Thyroid gland (tissue), 4 donors: Measurements from ENCODE around the gene NXPE1. TPM values are rescaled to one million over a fixed set of nuclear protein-coding genes. Genes with fewer than 3 reads are reported as not detected.

Source experiments
- DNase-seq, 2 donors: peaks; one replicate each; pipeline ENCODE4 v3.0.0-alpha.2; 2019
- H3K27ac ChIP-seq, 3 donors: fragments of 200-600 bp; sonication (generic); 1 replicate in 2 of 3; 2 replicates in 1 of 3; pipeline ENCODE4 v1.5.1; 2016 to 2019; ENCODE audit warnings: mild to moderate bottlenecking in 1 of 3, moderate library complexity in 1 of 3
- H3K27me3 ChIP-seq: fragments of 200-600 bp; sonication (generic); one replicate; pipeline ENCODE4 v1.5.1; 2019
- H3K36me3 ChIP-seq, 2 donors: fragments of 200-600 bp; sonication (generic); one replicate each; pipeline ENCODE4 v1.5.1; 2016 to 2019
- H3K4me1 ChIP-seq, 2 donors: fragments of 200-600 bp; sonication (generic); one replicate each; pipeline ENCODE4 v1.5.1; 2017 to 2019
- H3K4me3 ChIP-seq, 3 donors: fragments of 200-600 bp; sonication (generic); replicated peaks in 1 of 3; 1 replicate in 2 of 3; 2 replicates in 1 of 3; pipeline ENCODE4 v1.5.1; 2016; ENCODE audit warnings: mild to moderate bottlenecking in 1 of 3
- H3K9me3 ChIP-seq: fragments of 200-600 bp; sonication (generic); one replicate; pipeline ENCODE4 v1.5.1; 2017
- CTCF ChIP-seq, 6 experiments: fragments of 200-600 bp in 3 of 6; fragments of 450-650 bp in 3 of 6; sonication (generic) in 3 of 6; IDR thresholded peaks; one replicate each; pipeline ENCODE4 v1.5.1; 2016 to 2019; ENCODE audit warnings: antibody characterized with exemption in 6 of 6, mild to moderate bottlenecking in 2 of 6, inconsistent platforms in 1 of 6, moderate library complexity in 1 of 6
- POLR2A ChIP-seq, 2 donors: fragments of 450-650 bp; IDR thresholded peaks; one replicate each; pipeline ENCODE4 v1.6.1; 2017; ENCODE audit warnings: antibody characterized with exemption in 2 of 2, mild to moderate bottlenecking in 2 of 2, moderate library complexity in 1 of 2
- WGBS, 2 donors: methylation state at CpG; one replicate each; pipeline ENCODE4 v1.1.5; 2017; 5-methylcytosine and 5-hydroxymethylcytosine counted together
- intact Hi-C: fragments of 100-400 bp; cut with DNase I; formaldehyde crosslinking; loops from one replicate; pipeline ENCODE4 v1.15.1; 2023
- total RNA-seq, 4 donors: library from RNA; depleted of rRNA; stranded (reverse); fragments of >200 nt; gene quantifications; one replicate each; pipeline ENCODE4 v1.2.3, GENCODE V29; 2016

Gene NXPE1
- total RNA-seq, 4 donors from 2014 or later: not detected

DNA sequence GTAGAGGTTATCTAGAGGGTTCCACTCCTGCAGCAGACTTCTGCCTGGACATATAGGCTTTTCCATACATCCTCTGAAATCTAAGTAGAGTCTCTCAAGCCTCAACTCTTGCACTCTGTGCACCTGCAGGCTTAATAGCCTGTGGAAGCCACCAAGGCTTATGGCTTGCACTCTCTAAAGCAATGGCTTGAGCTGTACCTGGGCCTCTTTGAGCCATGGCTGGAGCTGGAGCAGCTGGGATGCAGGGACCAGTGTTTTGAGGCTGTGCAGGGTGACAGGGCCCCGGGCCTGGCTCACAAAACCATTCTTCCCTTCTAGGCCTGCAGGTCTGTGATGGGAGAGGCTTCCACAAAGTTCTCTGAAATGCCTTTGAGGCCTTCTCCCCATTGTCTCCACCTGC lies 38.8 kb upstream of the NXPE1 start:
- H3K4me1 ChIP-seq: no peaks in the 10 kb centered on the region
- no peak for DNase-seq
- WGBS, 2 donors: 75 to 100% methylated on average over 1 of the region's 1 CpG

GRCh38 chr11:114596175-114596919 lies 36.7 kb upstream of the NXPE1 start:
- no peaks in the 10 kb centered on the region for H3K27me3 ChIP-seq
- 50 to 63% methylated on average over 1 of the region's 1 CpG for WGBS, 2 donors
- H3K4me1 ChIP-seq: no peaks in the 10 kb centered on the region
- H3K4me3 ChIP-seq: no peak overlapping the region
- no peaks in the 10 kb centered on the region for H3K9me3 ChIP-seq
- no peak overlapping the region for H3K27ac ChIP-seq
- no peaks in the 10 kb centered on the region for H3K36me3 ChIP-seq
- no peak for DNase-seq
- intact Hi-C loops: no loop called here
- TF ChIP-seq POLR2A (IDR thresholded peaks at IDR 0.05) (no peak), CTCF (IDR thresholded peaks at IDR 0.05) (no peak)

More for the DNA sequence above, 38.8 kb upstream of the NXPE1 start:
- no peak overlapping the region for H3K4me3 ChIP-seq
- no peaks in the 10 kb centered on the region for H3K27me3 ChIP-seq
- no peaks in the 10 kb centered on the region for H3K9me3 ChIP-seq
- no peaks in the 10 kb centered on the region for H3K36me3 ChIP-seq
- intact Hi-C loops: no loop called here
- H3K27ac ChIP-seq: no peak overlapping the region
- no peak for TF ChIP-seq POLR2A (IDR thresholded peaks at IDR 0.05)
- TF ChIP-seq CTCF (IDR thresholded peaks at IDR 0.05): no peak

DNA sequence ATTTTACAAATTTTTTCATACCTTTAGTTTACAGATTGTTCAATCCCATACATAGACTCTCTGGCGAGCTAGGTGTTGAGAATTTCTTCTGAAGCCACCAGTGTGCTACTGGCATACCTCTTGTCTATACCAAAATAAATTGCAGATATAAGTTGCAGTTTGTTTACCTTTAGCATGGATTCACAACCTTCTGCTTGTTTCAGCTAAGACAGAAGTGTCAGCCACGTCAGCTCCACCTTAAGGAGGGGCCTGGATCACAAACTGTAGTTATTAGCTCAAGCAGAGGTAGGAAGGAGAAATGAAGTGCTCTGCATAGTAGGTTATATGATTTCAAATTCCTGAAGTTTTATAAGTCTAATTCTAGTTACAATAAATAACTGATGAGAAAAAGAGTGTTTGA lies 35.9 kb upstream of the NXPE1 start, which contains the start of gene NXPE4:
Gene NXPE4 (minus strand): TSS at position 216 of the 400 bp plus-strand sequence. CDS start 1,027 bp downstream, outside the sequence.
- Histone ChIP-seq H3K4me3 (no peak within 1 kb of the TSS), H3K36me3 (no peaks in the 10 kb centered on the region), H3K4me1 (no peaks in the 10 kb centered on the region), H3K27me3 (no peaks in the 10 kb centered on the region), H3K27ac (no peak within 1 kb of the TSS), H3K9me3 (no peaks in the 10 kb centered on the region)
- WGBS, 2 donors: 70 to 72% methylated on average over 2 of the region's 2 CpGs
- no peak for DNase-seq
- no peak for TF ChIP-seq CTCF (IDR thresholded peaks at IDR 0.05)
- no peak for TF ChIP-seq POLR2A (IDR thresholded peaks at IDR 0.05)
- intact Hi-C loops: no loop called here

- no peak for TF ChIP-seq CTCF (IDR thresholded peaks at IDR 0.05)
- no peak for TF ChIP-seq POLR2A (IDR thresholded peaks at IDR 0.05)
- intact Hi-C loops: no loop called here
- no peaks in the 10 kb centered on the region for H3K36me3 ChIP-seq
- no peaks in the 10 kb centered on the region for H3K27me3 ChIP-seq
- no peaks in the 10 kb centered on the region for H3K9me3 ChIP-seq
- H3K27ac ChIP-seq: no peak overlapping the region
- H3K4me1 ChIP-seq: no peaks in the 10 kb centered on the region
- DNase-seq: no peak
- no peak overlapping the region for H3K4me3 ChIP-seq
- WGBS, 2 donors: 70 to 77% methylated on average over 3 of the region's 3 CpGs
These were observed 35.0 kb upstream of the NXPE1 start for GRCh38 chr11:114594703-114595102.

DNA sequence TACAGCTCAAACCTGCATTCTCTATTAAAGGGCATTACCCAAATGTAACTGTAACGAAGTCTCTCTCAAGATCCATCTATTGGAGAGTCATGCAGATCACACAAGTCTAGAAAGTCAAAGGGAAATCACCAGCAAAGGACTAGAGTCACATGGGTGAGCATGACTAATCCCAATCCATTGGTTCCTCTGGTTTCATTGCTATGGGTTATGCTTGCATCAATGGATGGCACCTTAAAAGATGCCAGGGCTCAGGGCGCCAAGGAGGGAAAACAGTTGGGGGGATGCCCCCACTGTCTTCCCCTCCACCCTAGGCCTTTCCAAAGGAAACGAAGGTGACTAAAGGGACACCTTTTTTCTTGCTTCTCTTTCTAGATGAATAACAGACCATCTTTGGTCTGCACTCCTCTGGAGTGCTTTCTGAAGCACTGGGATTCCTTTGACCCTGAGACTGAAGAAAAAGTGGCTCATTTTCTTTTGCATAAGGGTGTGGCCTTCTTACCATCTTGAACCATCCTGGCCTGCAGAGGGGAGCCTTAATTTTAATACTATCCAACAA lies 27.8 kb upstream of the NXPE1 start:
- Histone ChIP-seq H3K4me1 (no peaks in the 10 kb centered on the region), H3K36me3 (no peaks in the 10 kb centered on the region), H3K27me3 (no peaks in the 10 kb centered on the region), H3K4me3 (no peak overlapping the region), H3K27ac (no peak overlapping the region), H3K9me3 (no peaks in the 10 kb centered on the region)
- no peak for TF ChIP-seq CTCF (IDR thresholded peaks at IDR 0.05)
- TF ChIP-seq POLR2A (IDR thresholded peaks at IDR 0.05): no peak
- intact Hi-C loops: no loop called here
- 85 to 90% methylated on average over 3 of the region's 3 CpGs for WGBS, 2 donors
- no peak for DNase-seq
